WTC11 (cell line): Measurements from ENCODE around the gene TFPT.

Experiments
- CREB1 ChIP-seq: sonication (generic); formaldehyde crosslinking; IDR thresholded peaks from 2 replicates; pipeline ENCODE4 v1.8.0; 2023; ENCODE audit warnings: mild to moderate bottlenecking, missing genetic modification reagents
- ELF4 ChIP-seq: sonication (generic); formaldehyde crosslinking; IDR thresholded peaks from 2 replicates; pipeline ENCODE4 v1.8.1; 2022; ENCODE audit warnings: low read depth, mild to moderate bottlenecking, moderate library complexity, missing genetic modification reagents
- GABPB1 ChIP-seq: sonication (generic); formaldehyde crosslinking; IDR thresholded peaks from 2 replicates; pipeline ENCODE4 v1.8.1; 2023; ENCODE audit warnings: mild to moderate bottlenecking, missing genetic modification reagents
- HMGA2 ChIP-seq: fragments of 250-450 bp; sonication (Bioruptor Pico); IDR thresholded peaks from 2 replicates; pipeline ENCODE4 v1.4.0; 2021; ENCODE audit warnings: mild to moderate bottlenecking, moderate library complexity
- NFE2L1 ChIP-seq: sonication (generic); formaldehyde crosslinking; IDR thresholded peaks from 2 replicates; pipeline ENCODE4 v1.8.1; 2023; ENCODE audit warnings: missing genetic modification reagents
- NR2C2 ChIP-seq: sonication (generic); formaldehyde crosslinking; IDR thresholded peaks from 2 replicates; pipeline ENCODE4 v1.8.0; 2022; ENCODE audit warnings: mild to moderate bottlenecking, missing genetic modification reagents
- SMAD3 ChIP-seq: sonication (generic); formaldehyde crosslinking; IDR thresholded peaks from 2 replicates; pipeline ENCODE4 v1.8.0; 2022; ENCODE audit warnings: missing genetic modification reagents, mild to moderate bottlenecking, borderline replicate concordance
- TP53 ChIP-seq: sonication (generic); formaldehyde crosslinking; IDR thresholded peaks from 2 replicates; pipeline ENCODE4 v1.8.1; 2023; ENCODE audit warnings: mild to moderate bottlenecking, missing genetic modification reagents
- TF ChIP-seq, protein P1 (sequence below): fragments of 200-600 bp; IDR thresholded peaks from 2 replicates; pipeline ENCODE4 v1.8.0; 2022; ENCODE audit warnings: antibody characterized with exemption
- TF ChIP-seq, protein P2 (sequence below): sonication (generic); formaldehyde crosslinking; IDR thresholded peaks from 2 replicates; pipeline ENCODE4 v1.8.0; 2022; ENCODE audit warnings: mild to moderate bottlenecking, missing genetic modification reagents
- TF ChIP-seq, protein P3 (sequence below): sonication (generic); formaldehyde crosslinking; IDR thresholded peaks from 2 replicates; pipeline ENCODE4 v1.8.1; 2023; ENCODE audit warnings: mild to moderate bottlenecking, missing genetic modification reagents, borderline replicate concordance
- TF ChIP-seq, protein P4 (sequence below): sonication (generic); formaldehyde crosslinking; IDR thresholded peaks from 2 replicates; pipeline ENCODE4 v1.8.0; 2023; ENCODE audit warnings: missing genetic modification reagents
- TF ChIP-seq, protein P5 (sequence below): sonication (generic); formaldehyde crosslinking; IDR thresholded peaks from 2 replicates; pipeline ENCODE4 v1.8.1; 2023; ENCODE audit warnings: mild to moderate bottlenecking, missing genetic modification reagents, moderate library complexity
- TF ChIP-seq, protein P6 (sequence below): sonication (generic); formaldehyde crosslinking; IDR thresholded peaks from 2 replicates; pipeline ENCODE4 v1.8.0; 2022; ENCODE audit warnings: mild to moderate bottlenecking, missing genetic modification reagents

DNA sequence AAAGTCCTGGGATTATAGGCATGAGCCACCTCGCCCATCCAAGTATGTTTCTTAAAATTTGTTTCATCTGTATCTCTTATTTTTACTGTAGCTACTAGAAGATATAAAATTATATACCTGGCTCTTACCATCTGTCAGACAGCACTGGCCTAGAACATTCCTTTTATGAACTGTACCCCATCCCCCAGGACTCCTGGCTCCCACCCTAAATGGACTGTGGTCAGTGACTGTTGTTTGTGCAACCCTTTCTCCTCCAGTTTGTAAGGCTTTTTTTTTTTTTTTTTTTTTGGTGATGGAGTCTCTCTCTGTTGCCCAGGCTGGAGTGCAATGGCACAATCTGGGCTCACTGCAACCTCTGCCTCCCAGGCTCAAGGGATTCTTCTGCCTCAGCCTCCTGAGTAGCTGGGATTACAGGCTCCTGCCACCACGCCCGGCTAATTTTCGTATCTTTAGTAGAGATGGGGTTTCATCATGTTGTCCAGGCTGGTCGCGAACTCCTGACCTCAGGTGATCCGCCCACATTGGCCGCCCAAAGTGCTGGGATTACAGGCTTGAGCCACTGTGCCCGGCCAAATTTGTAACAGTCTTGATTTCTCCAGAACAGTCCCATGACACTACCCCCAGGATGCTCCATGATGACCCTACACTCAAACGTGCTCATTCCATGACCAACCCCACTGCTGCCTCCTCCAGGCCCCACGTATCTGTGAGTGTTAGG lies 10.3 kb downstream of the TFPT start:
- TF ChIP-seq, protein P1, sequence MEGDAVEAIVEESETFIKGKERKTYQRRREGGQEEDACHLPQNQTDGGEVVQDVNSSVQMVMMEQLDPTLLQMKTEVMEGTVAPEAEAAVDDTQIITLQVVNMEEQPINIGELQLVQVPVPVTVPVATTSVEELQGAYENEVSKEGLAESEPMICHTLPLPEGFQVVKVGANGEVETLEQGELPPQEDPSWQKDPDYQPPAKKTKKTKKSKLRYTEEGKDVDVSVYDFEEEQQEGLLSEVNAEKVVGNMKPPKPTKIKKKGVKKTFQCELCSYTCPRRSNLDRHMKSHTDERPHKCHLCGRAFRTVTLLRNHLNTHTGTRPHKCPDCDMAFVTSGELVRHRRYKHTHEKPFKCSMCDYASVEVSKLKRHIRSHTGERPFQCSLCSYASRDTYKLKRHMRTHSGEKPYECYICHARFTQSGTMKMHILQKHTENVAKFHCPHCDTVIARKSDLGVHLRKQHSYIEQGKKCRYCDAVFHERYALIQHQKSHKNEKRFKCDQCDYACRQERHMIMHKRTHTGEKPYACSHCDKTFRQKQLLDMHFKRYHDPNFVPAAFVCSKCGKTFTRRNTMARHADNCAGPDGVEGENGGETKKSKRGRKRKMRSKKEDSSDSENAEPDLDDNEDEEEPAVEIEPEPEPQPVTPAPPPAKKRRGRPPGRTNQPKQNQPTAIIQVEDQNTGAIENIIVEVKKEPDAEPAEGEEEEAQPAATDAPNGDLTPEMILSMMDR: no peak
- TF ChIP-seq GABPB1 (CRISPR knock-in tag): no peak
- TF ChIP-seq, protein P2, sequence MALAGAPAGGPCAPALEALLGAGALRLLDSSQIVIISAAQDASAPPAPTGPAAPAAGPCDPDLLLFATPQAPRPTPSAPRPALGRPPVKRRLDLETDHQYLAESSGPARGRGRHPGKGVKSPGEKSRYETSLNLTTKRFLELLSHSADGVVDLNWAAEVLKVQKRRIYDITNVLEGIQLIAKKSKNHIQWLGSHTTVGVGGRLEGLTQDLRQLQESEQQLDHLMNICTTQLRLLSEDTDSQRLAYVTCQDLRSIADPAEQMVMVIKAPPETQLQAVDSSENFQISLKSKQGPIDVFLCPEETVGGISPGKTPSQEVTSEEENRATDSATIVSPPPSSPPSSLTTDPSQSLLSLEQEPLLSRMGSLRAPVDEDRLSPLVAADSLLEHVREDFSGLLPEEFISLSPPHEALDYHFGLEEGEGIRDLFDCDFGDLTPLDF (CRISPR knock-in tag): no peak
- no peak for TF ChIP-seq TP53 (CRISPR knock-in tag)
- TF ChIP-seq, protein P3, sequence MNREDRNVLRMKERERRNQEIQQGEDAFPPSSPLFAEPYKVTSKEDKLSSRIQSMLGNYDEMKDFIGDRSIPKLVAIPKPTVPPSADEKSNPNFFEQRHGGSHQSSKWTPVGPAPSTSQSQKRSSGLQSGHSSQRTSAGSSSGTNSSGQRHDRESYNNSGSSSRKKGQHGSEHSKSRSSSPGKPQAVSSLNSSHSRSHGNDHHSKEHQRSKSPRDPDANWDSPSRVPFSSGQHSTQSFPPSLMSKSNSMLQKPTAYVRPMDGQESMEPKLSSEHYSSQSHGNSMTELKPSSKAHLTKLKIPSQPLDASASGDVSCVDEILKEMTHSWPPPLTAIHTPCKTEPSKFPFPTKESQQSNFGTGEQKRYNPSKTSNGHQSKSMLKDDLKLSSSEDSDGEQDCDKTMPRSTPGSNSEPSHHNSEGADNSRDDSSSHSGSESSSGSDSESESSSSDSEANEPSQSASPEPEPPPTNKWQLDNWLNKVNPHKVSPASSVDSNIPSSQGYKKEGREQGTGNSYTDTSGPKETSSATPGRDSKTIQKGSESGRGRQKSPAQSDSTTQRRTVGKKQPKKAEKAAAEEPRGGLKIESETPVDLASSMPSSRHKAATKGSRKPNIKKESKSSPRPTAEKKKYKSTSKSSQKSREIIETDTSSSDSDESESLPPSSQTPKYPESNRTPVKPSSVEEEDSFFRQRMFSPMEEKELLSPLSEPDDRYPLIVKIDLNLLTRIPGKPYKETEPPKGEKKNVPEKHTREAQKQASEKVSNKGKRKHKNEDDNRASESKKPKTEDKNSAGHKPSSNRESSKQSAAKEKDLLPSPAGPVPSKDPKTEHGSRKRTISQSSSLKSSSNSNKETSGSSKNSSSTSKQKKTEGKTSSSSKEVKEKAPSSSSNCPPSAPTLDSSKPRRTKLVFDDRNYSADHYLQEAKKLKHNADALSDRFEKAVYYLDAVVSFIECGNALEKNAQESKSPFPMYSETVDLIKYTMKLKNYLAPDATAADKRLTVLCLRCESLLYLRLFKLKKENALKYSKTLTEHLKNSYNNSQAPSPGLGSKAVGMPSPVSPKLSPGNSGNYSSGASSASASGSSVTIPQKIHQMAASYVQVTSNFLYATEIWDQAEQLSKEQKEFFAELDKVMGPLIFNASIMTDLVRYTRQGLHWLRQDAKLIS: no peak
- TF ChIP-seq CREB1 (CRISPR knock-in tag): no peak
- TF ChIP-seq, protein P4, sequence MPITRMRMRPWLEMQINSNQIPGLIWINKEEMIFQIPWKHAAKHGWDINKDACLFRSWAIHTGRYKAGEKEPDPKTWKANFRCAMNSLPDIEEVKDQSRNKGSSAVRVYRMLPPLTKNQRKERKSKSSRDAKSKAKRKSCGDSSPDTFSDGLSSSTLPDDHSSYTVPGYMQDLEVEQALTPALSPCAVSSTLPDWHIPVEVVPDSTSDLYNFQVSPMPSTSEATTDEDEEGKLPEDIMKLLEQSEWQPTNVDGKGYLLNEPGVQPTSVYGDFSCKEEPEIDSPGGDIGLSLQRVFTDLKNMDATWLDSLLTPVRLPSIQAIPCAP: no peak
- TF ChIP-seq, protein P5, sequence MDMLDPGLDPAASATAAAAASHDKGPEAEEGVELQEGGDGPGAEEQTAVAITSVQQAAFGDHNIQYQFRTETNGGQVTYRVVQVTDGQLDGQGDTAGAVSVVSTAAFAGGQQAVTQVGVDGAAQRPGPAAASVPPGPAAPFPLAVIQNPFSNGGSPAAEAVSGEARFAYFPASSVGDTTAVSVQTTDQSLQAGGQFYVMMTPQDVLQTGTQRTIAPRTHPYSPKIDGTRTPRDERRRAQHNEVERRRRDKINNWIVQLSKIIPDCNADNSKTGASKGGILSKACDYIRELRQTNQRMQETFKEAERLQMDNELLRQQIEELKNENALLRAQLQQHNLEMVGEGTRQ (CRISPR knock-in tag): no peak
- TF ChIP-seq HMGA2 (CRISPR knock-in tag): no peak
- TF ChIP-seq ELF4: no peak
- TF ChIP-seq, protein P6, sequence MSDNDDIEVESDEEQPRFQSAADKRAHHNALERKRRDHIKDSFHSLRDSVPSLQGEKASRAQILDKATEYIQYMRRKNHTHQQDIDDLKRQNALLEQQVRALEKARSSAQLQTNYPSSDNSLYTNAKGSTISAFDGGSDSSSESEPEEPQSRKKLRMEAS: no peak
- TF ChIP-seq NFE2L1 (CRISPR knock-in tag): no peak
- TF ChIP-seq NR2C2 (CRISPR knock-in tag): no peak
- TF ChIP-seq SMAD3 (CRISPR knock-in tag): no peak
